Astrocyte (in vitro differentiated cells and primary cell): Measurements from ENCODE around the gene BCL2. TPM values are rescaled to one million over a fixed set of nuclear protein-coding genes. Genes with fewer than 3 reads are reported as not detected.

Experiments
- DNase-seq: peaks from one replicate; pipeline ENCODE4 v3.0.0-alpha.2; 2010; ENCODE audit warnings: low read depth
- FAIRE-seq: peaks from 2 replicates; lab custom pipeline; 2011; peaks lifted over from hg19 to GRCh38; lab: Jason Lieb, UNC
- H2AFZ ChIP-seq: 2 replicates; pipeline ENCODE4 v1.6.0; 2012; ENCODE audit warnings: low read depth, low read length, inconsistent platforms
- H3K27ac ChIP-seq: 2 replicates; pipeline ENCODE4 v1.5.1; 2011; ENCODE audit warnings: low read depth, low read length, inconsistent platforms
- H3K27me3 ChIP-seq: 2 replicates; pipeline ENCODE4 v1.6.0; 2011; ENCODE audit warnings: low read length, inconsistent platforms; ENCODE audit not compliant: insufficient read depth
- H3K36me3 ChIP-seq: 2 replicates; pipeline ENCODE4 v1.5.1; 2011; ENCODE audit warnings: low read length, inconsistent platforms; ENCODE audit not compliant: insufficient read depth
- H3K4me1 ChIP-seq: 2 replicates; pipeline ENCODE4 v1.5.1; 2011; ENCODE audit warnings: low read length, inconsistent platforms; ENCODE audit not compliant: insufficient read depth
- H3K4me2 ChIP-seq: 2 replicates; pipeline ENCODE4 v1.6.0; 2012; ENCODE audit warnings: low read length, inconsistent platforms
- H3K4me3 ChIP-seq: 2 replicates; pipeline ENCODE4 v1.5.1; 2011; ENCODE audit warnings: low read depth, mild to moderate bottlenecking, low read length, inconsistent platforms; ENCODE audit not compliant: insufficient read depth
- H3K79me2 ChIP-seq: 2 replicates; pipeline ENCODE4 v1.6.0; 2012; ENCODE audit warnings: mild to moderate bottlenecking, low read length, inconsistent platforms; ENCODE audit not compliant: insufficient read depth
- H3K9ac ChIP-seq: 2 replicates; pipeline ENCODE4 v1.6.0; 2012; ENCODE audit warnings: mild to moderate bottlenecking, low read length, inconsistent platforms
- H3K9me3 ChIP-seq: 2 replicates; pipeline ENCODE4 v1.5.1; 2012; ENCODE audit warnings: low read depth, mild to moderate bottlenecking, low read length, inconsistent platforms; ENCODE audit not compliant: insufficient read depth
- H4K20me1 ChIP-seq: 2 replicates; pipeline ENCODE4 v1.6.0; 2012; ENCODE audit warnings: low read length, inconsistent platforms; ENCODE audit not compliant: insufficient read depth
- H3K27ac Mint-ChIP-seq: one replicate; pipeline ENCODE4 v1.8.0; 2021; ENCODE audit warnings: mild to moderate bottlenecking, mixed read lengths; ENCODE audit not compliant: unreplicated experiment
- H3K27me3 Mint-ChIP-seq: one replicate; pipeline ENCODE4 v1.8.0; 2021; ENCODE audit warnings: low read depth, mixed read lengths; ENCODE audit not compliant: unreplicated experiment
- H3K36me3 Mint-ChIP-seq: one replicate; pipeline ENCODE4 v1.8.0; 2021; ENCODE audit warnings: low read depth, mixed read lengths; ENCODE audit not compliant: unreplicated experiment
- H3K4me1 Mint-ChIP-seq: one replicate; pipeline ENCODE4 v1.8.0; 2021; ENCODE audit warnings: low read depth, mixed read lengths; ENCODE audit not compliant: unreplicated experiment
- H3K4me3 Mint-ChIP-seq: one replicate; pipeline ENCODE4 v1.8.0; 2021; ENCODE audit warnings: mild to moderate bottlenecking, moderate library complexity, mixed read lengths; ENCODE audit not compliant: unreplicated experiment
- H3K9me3 Mint-ChIP-seq: one replicate; pipeline ENCODE4 v1.8.0; 2021; ENCODE audit warnings: mild to moderate bottlenecking, mixed read lengths; ENCODE audit not compliant: unreplicated experiment
- EZH2 ChIP-seq: IDR thresholded peaks from 2 replicates; pipeline ENCODE4 v1.6.1; 2012; ENCODE audit warnings: mild to moderate bottlenecking, low read length, inconsistent platforms; ENCODE audit not compliant: insufficient read depth
- total RNA-seq: library from RNA; stranded (reverse); gene quantifications from 2 replicates; pipeline ENCODE4 v1.2.1, GENCODE V29; 2021
- TF ChIP-seq, protein P1 (sequence below): IDR thresholded peaks from 2 replicates; pipeline ENCODE4 v1.5.1; 2011; ENCODE audit warnings: low read depth, mild to moderate bottlenecking, inconsistent platforms, low read length, moderate library complexity; ENCODE audit not compliant: insufficient read depth

Gene BCL2
- total RNA-seq, 1 donor from 2014 or later = 1.7 TPM

- H3K36me3 Mint-ChIP-seq = no peaks in the 10 kb centered on the region
- no peak overlapping the region for H3K4me2 ChIP-seq
- H3K79me2 ChIP-seq = no peaks in the 10 kb centered on the region
- H3K9me3 Mint-ChIP-seq = peaks cover 4% of the 10 kb centered on the region
- H3K4me3 Mint-ChIP-seq = no peak overlapping the region
- H3K27me3 ChIP-seq = no peaks in the 10 kb centered on the region
- H2AFZ ChIP-seq = no peak overlapping the region
- H3K36me3 ChIP-seq = no peaks in the 10 kb centered on the region
- TF ChIP-seq, protein P1, sequence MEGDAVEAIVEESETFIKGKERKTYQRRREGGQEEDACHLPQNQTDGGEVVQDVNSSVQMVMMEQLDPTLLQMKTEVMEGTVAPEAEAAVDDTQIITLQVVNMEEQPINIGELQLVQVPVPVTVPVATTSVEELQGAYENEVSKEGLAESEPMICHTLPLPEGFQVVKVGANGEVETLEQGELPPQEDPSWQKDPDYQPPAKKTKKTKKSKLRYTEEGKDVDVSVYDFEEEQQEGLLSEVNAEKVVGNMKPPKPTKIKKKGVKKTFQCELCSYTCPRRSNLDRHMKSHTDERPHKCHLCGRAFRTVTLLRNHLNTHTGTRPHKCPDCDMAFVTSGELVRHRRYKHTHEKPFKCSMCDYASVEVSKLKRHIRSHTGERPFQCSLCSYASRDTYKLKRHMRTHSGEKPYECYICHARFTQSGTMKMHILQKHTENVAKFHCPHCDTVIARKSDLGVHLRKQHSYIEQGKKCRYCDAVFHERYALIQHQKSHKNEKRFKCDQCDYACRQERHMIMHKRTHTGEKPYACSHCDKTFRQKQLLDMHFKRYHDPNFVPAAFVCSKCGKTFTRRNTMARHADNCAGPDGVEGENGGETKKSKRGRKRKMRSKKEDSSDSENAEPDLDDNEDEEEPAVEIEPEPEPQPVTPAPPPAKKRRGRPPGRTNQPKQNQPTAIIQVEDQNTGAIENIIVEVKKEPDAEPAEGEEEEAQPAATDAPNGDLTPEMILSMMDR = no peak
- TF ChIP-seq EZH2 = no peak
- no peaks in the 10 kb centered on the region for H3K4me1 Mint-ChIP-seq
- H3K4me1 ChIP-seq = no peaks in the 10 kb centered on the region
- no peaks in the 10 kb centered on the region for H4K20me1 ChIP-seq
- no peak overlapping the region for H3K27ac ChIP-seq
- H3K4me3 ChIP-seq = no peak overlapping the region
- H3K27ac Mint-ChIP-seq = no peak overlapping the region
- H3K27me3 Mint-ChIP-seq = peaks cover 23% of the 10 kb centered on the region
- DNase-seq (no peak), FAIRE-seq (no peak)
- no peak overlapping the region for H3K9ac ChIP-seq
- H3K9me3 ChIP-seq = no peaks in the 10 kb centered on the region
These were observed 229.2 kb downstream of the BCL2 start for GRCh38 chr18:63090334-63090733.

- Histone ChIP-seq H3K9me3 (no peaks in the 10 kb centered on the region), H3K36me3 (no peaks in the 10 kb centered on the region), H3K4me1 (no peaks in the 10 kb centered on the region), H3K4me2 (no peak overlapping the region), H3K9ac (no peak overlapping the region), H3K79me2 (no peaks in the 10 kb centered on the region), H3K27me3 (no peaks in the 10 kb centered on the region), H2AFZ (no peak overlapping the region), H3K27ac (no peak overlapping the region), H3K4me3 (no peak overlapping the region), H4K20me1 (no peaks in the 10 kb centered on the region)
- Mint-ChIP-seq H3K9me3 (peaks cover 4% of the 10 kb centered on the region), H3K4me1 (no peaks in the 10 kb centered on the region), H3K27me3 (peaks cover 16% of the 10 kb centered on the region), H3K4me3 (no peak overlapping the region), H3K27ac (no peak overlapping the region), H3K36me3 (no peaks in the 10 kb centered on the region)
- TF ChIP-seq, protein P1 = no peak
- TF ChIP-seq EZH2 = no peak
- FAIRE-seq = no peak
- DNase-seq = no peak
These were observed 230.5 kb downstream of the BCL2 start for GRCh38 chr18:63089041-63089440.

DNA sequence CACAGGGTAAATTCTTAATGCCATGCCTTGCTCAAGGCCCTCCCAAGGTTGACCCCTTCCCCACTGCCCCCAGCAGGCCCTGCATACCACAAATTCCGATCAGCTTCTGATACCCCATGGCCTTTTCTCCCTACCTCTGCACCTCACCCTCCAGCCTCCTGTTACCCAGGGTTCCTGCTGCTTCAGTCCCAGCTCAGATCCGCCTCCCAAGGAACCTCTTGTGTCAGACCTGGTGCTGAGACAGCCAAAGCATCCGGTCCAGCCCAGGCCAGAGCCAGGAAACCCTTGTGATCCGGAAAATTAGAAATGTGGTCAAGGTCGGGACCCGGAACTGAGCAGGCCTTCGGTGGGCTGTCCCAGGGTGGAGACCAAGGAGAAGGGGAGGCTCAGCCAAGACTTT, 231.3 kb downstream of the BCL2 start:
- peaks cover 1% of the 10 kb centered on the region for H3K9me3 Mint-ChIP-seq
- no peak overlapping the region for H3K27ac Mint-ChIP-seq
- no peak overlapping the region for H3K4me3 Mint-ChIP-seq
- H3K27me3 Mint-ChIP-seq = peaks cover 14% of the 10 kb centered on the region
- no peak overlapping the region for H3K4me2 ChIP-seq
- no peaks in the 10 kb centered on the region for H3K27me3 ChIP-seq
- DNase-seq (no peak), FAIRE-seq (no peak)
- H2AFZ ChIP-seq = no peak overlapping the region
- no peaks in the 10 kb centered on the region for H3K4me1 Mint-ChIP-seq
- no peaks in the 10 kb centered on the region for H3K36me3 ChIP-seq
- H3K9ac ChIP-seq = no peak overlapping the region
- H3K4me3 ChIP-seq = no peak overlapping the region
- H4K20me1 ChIP-seq = no peaks in the 10 kb centered on the region
- TF ChIP-seq, protein P1 = no peak
- no peak for TF ChIP-seq EZH2
- H3K79me2 ChIP-seq = no peaks in the 10 kb centered on the region
- no peaks in the 10 kb centered on the region for H3K4me1 ChIP-seq
- no peaks in the 10 kb centered on the region for H3K9me3 ChIP-seq
- H3K36me3 Mint-ChIP-seq = no peaks in the 10 kb centered on the region
- H3K27ac ChIP-seq = no peak overlapping the region
